ENCODE measurements around the gene UFC1. TPM values are rescaled to one million over a fixed set of nuclear protein-coding genes. Genes with fewer than 3 reads are reported as not detected.

Gene UFC1
- total RNA-seq, 2 donors from 2014 or later, result 152 to 154 TPM

DNA sequence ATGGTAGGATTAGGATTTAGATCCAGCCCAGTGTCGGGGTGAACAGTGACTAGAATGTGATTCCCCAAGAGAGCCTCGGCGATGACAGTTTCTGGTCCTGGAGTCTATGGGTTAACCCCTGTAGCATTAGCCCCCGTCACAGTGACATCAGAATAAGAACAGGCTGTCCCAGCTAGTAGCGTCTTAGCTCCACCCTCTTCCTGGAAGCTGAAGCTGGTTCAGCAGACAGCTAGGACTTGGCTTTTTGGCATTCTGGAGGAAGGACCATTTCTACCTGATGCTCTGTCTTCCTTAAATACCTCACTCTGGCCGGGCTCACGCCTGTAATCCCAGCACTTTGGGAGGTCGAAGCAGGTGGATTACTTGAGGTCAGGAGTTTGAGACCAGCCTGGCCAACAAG lies 53.4 kb downstream of the UFC1 start:
- Mint-ChIP-seq H3K27ac (no peak overlapping the region), H3K4me3 (no peak overlapping the region), H3K4me1 (peaks cover 29% of the 10 kb centered on the region), H3K36me3 (ENCODE audit: low read depth) (peaks cover 14% of the 10 kb centered on the region), H3K27me3 (no peaks in the 10 kb centered on the region)
- no peak for ATAC-seq
- no peak for DNase-seq
- no peaks in the 10 kb centered on the region for H3K9me3 ChIP-seq (ENCODE audit: control insufficient read depth, low read length, poor library complexity, severe bottlenecking)

Other genes starting within 250 kb of the UFC1 start
- gene ITLN2, start 199.2 kb upstream of the UFC1 start, total RNA-seq, result not detected
- gene F11R, start 132.8 kb upstream of the UFC1 start, total RNA-seq, result 10 to 100 TPM; 13.5 to 23.6 TPM
- 10 to 100 TPM; 45.5 to 45.7 TPM for gene TSTD1, start 115.0 kb upstream of the UFC1 start, total RNA-seq
- gene USF1, start 108.0 kb upstream of the UFC1 start, total RNA-seq, result 10 to 100 TPM; 80.6 to 85.4 TPM
- 100 to 1,000 TPM; 156 to 189 TPM for gene ARHGAP30, start 84.1 kb upstream of the UFC1 start, total RNA-seq
- not detected for gene NECTIN4, start 64.4 kb upstream of the UFC1 start, total RNA-seq
- gene KLHDC9, start 55.6 kb upstream of the UFC1 start, total RNA-seq, result under 1 TPM in 1 of 2 donors, not detected in 1; 0.57 TPM
- gene PFDN2, start 35.9 kb upstream of the UFC1 start, total RNA-seq, result 10 to 100 TPM; 34.5 to 37.1 TPM
- 10 to 100 TPM; 16.0 to 19.3 TPM for gene NIT1, start 35.9 kb upstream of the UFC1 start, total RNA-seq
- 10 to 100 TPM; 32.9 to 40.0 TPM for gene DEDD, start 21.3 kb upstream of the UFC1 start, total RNA-seq
- gene USP21, start 5.5 kb downstream of the UFC1 start, total RNA-seq, result 10 to 100 TPM; 35.9 to 37.0 TPM
- gene PPOX, start 12.4 kb downstream of the UFC1 start, total RNA-seq, result 10 to 100 TPM; 40.4 to 43.7 TPM
- gene B4GALT3, start 23.5 kb downstream of the UFC1 start, total RNA-seq, result 10 to 100 TPM; 43.7 to 49.2 TPM
- under 1 TPM; 0.31 to 0.77 TPM for gene ADAMTS4, start 45.1 kb downstream of the UFC1 start, total RNA-seq
- gene NDUFS2, start 48.4 kb downstream of the UFC1 start, total RNA-seq, result 10 to 100 TPM; 57.1 to 58.5 TPM
- gene FCER1G, start 61.3 kb downstream of the UFC1 start, total RNA-seq, result 10 to 100 TPM in 1 of 2 donors, 1 to 10 TPM in 1; 8.3 to 12.3 TPM
- not detected for gene APOA2, start 69.7 kb downstream of the UFC1 start, total RNA-seq
- 1 to 10 TPM; 5.4 to 6.9 TPM for gene TOMM40L, start 72.1 kb downstream of the UFC1 start, total RNA-seq
- gene NR1I3, start 84.2 kb downstream of the UFC1 start, total RNA-seq, result not detected
- gene PCP4L1, start 104.8 kb downstream of the UFC1 start, total RNA-seq, result not detected
- 1 to 10 TPM; 2.3 to 2.9 TPM for gene MPZ, start 156.0 kb downstream of the UFC1 start, total RNA-seq
- 10 to 100 TPM; 64.4 to 76.8 TPM for gene SDHC, start 160.4 kb downstream of the UFC1 start, total RNA-seq
- gene CFAP126, start 213.9 kb downstream of the UFC1 start, total RNA-seq, result not detected

Measured in T-helper 17 cell (primary cell).